ENCODE measurements around the gene WDR64.

Gene WDR64

DNA sequence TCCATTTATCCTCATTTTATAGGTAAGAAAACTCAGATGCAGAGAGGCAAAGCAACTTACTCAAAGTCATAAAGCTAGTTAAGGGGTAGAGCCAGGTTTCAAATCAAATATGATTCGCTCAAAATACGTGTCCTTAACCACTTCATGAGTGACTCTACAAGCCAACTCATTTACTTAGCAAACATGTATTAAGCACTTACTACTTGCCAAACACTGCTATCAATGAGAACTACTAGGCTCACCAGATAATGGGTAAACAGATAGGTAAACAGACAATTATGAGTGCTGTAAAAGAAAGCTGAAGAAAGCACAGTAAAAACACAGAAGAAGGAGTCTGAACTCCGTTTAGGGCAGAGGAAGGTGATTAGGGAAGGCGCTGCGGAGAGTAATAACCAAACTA is 65.9 kb downstream of the WDR64 start:
- no peak for DNase-seq (ENCODE audit: extremely low spot score)
- CTCF ChIA-PET: interaction anchor here (1.0 kb wide), 1 partner anchor 16 kb away, joined by 3 read pairs; no protein-coding TSS in a partner anchor
- TF ChIP-seq, protein P1, sequence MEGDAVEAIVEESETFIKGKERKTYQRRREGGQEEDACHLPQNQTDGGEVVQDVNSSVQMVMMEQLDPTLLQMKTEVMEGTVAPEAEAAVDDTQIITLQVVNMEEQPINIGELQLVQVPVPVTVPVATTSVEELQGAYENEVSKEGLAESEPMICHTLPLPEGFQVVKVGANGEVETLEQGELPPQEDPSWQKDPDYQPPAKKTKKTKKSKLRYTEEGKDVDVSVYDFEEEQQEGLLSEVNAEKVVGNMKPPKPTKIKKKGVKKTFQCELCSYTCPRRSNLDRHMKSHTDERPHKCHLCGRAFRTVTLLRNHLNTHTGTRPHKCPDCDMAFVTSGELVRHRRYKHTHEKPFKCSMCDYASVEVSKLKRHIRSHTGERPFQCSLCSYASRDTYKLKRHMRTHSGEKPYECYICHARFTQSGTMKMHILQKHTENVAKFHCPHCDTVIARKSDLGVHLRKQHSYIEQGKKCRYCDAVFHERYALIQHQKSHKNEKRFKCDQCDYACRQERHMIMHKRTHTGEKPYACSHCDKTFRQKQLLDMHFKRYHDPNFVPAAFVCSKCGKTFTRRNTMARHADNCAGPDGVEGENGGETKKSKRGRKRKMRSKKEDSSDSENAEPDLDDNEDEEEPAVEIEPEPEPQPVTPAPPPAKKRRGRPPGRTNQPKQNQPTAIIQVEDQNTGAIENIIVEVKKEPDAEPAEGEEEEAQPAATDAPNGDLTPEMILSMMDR (IDR thresholded peaks at IDR 0.05; ENCODE audit: control extremely low read depth, extremely low read depth, low read depth, missing control alignments): no peak
- POLR2A ChIA-PET: no interaction called here

DNA sequence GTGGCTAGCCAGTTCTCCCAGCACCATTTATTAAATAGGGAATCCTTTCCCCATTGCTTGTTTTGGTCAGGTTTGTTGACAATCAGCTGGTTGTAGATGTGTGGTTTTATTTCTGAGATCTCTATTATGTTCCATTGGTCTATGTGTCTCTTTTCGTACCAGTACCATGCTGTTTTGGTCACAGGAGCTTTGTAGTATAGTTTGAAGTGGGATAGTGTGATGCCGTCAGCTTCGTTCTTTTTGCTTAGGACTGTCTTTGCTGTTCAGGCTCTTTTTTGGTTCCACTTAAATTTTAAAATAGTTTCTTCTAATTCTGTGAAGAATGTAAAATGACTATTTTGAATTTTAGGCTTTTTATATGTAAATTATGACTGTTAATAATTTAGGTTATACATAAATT is 68.9 kb downstream of the WDR64 start:
- no peak for DNase-seq (ENCODE audit: extremely low spot score)
- POLR2A ChIA-PET: no interaction called here
- CTCF ChIA-PET: interaction anchor here (0.7 kb wide), 1 partner anchor 110 kb away, joined by 3 read pairs; no protein-coding TSS in a partner anchor
- TF ChIP-seq, protein P1 (IDR thresholded peaks at IDR 0.05; ENCODE audit: control extremely low read depth, extremely low read depth, low read depth, missing control alignments): no peak

DNA sequence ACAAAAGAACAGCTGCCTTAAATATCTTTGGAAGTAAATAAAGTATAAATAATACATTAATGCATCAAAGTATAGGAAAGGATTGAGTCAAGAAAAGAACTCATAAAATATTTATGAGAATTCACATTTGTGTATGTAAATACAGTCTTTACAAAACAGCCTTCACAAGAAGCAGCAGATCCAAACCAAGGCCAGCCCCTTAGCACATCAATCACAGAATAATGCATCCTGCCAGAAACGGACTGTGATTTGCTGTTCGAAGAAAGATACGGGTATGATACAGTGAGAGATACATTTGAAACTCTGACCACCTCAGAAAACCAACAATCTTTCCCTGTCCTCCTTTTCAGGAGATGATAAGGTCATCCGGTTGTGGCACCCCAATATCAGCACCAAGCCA is 70.9 kb downstream of the WDR64 start:
- no peak for DNase-seq (ENCODE audit: extremely low spot score)
- TF ChIP-seq, protein P1 (IDR thresholded peaks at IDR 0.05; ENCODE audit: control extremely low read depth, extremely low read depth, low read depth, missing control alignments): no peak
- ChIA-PET POLR2A (no interaction called here), CTCF (no interaction called here)

DNA sequence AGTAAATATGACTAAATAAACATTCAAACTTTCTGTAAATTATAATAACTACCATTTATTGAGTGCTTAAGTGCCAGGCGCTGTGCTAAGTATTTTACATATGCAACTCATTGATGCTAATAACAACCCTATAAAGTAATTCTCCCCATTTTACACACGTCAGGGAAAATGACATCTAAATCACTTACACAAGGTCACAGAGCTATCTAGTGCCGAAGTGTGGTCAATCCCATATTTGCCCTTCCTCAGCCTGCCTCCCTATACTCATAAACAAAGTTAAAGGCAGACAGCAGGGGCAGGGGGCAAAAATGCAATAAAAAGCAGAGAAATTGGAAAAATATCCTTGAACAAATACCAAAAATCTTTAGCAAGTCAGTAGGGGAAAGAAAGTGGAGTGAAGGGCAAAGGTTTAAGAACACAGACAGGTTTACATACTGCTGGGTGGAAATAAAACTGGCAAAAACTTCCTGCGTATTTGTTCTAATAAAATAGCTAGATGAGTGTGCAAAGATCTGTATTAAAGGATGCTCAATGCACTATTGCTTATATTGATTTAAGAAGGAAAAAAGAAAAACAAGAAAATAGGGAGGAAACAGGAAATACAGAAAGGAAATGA is 72.8 kb downstream of the WDR64 start:
- POLR2A ChIA-PET: no interaction called here
- DNase-seq (ENCODE audit: extremely low spot score): no peak
- TF ChIP-seq, protein P1 (IDR thresholded peaks at IDR 0.05; ENCODE audit: control extremely low read depth, extremely low read depth, low read depth, missing control alignments): no peak
- CTCF ChIA-PET: no interaction called here

DNA sequence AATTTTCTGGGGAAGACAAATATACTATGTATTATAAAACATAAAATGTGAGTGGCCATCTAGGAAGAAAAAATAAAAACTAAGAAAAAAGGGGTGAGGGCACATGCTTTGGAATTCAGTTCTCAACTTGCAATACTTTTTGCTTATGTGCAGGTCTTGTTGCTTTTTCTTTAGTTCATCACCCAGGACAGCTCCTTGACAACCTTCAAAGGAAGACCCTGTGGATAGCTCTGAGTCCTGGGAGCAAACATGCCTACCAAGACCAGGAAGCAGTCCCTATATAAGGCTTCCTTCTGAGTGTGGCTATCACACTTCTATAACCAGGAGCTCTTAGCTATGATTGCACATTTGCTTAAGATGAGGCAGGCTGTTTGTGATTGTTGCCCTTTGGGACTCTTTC is 78.0 kb downstream of the WDR64 start:
- ChIA-PET CTCF (interaction anchor here (1.5 kb wide), 1 partner anchor 11 kb away, joined by 3 read pairs; no protein-coding TSS in a partner anchor), POLR2A (no interaction called here)
- TF ChIP-seq, protein P1 (IDR thresholded peaks at IDR 0.05; ENCODE audit: control extremely low read depth, extremely low read depth, low read depth, missing control alignments): no peak
- DNase-seq (ENCODE audit: extremely low spot score): no peak

DNA sequence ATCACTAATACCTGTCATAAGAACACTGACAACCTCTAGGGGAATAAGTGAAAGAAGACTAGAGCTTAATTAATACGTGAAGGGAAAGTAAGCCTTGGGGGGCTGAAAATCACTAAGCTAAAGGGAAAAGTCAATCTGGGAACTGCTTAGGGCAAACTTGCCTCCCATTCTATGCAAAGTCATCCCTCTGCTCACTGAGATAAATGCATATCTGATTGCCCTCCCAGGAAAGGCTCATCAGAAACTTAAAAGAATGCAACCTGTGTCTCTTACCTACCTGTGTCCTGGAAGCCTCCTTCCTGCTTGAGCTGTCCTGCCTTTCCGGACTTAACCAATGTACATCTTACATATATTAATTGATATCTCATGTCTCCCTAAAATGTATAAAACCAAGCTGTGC is 81.8 kb downstream of the WDR64 start:
- ChIA-PET CTCF (no interaction called here), POLR2A (no interaction called here)
- TF ChIP-seq, protein P1 (IDR thresholded peaks at IDR 0.05; ENCODE audit: control extremely low read depth, extremely low read depth, low read depth, missing control alignments): no peak
- DNase-seq (ENCODE audit: extremely low spot score): no peak
